ENCODE results near the gene PIK3AP1.

Gene PIK3AP1

DNA sequence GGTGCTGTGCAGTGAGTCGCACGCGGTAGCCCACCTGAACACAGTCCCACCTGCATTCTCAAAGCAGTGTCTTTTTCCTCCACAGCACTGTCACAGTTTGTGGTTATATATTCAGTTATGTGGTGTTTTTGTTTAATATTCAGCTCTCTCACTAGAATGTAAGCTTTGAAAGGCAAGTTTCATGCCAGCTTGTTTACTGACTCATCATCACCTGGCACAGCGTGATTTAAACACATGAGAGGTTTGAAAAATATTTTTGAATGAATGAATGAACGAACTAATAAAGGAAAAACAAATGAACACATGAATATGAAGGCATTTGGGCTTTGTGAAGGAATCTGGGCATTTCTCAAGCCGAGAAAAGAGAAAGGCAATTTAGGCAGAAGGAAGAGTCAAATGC, 81.6 kb downstream of the PIK3AP1 start:
- DNase-seq: no peak

- no peak for DNase-seq
These were observed 82.2 kb downstream of the PIK3AP1 start for GRCh38 chr10:96638120-96638519.

DNA sequence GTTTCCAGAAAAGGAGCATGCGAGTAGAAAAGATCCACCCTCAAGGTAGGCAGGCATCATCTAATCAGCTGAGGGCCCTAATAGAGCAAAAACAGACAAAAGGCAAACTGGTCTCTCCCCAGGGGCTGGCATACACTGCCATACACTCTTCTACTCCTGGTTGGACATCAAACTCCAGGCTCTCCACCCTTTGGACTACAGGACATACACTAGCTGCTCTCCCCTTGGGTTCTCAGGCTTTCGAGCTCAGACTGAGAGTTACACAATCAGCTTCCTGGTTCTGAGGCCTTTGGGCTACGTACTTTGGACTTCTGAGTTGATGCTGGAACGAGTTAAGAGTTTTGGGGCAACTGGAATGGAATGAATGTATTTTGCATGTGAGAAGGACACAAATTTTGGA, 82.6 kb downstream of the PIK3AP1 start:
- DNase-seq: no peak

GRCh38 chr10:96636551-96636950, 83.8 kb downstream of the PIK3AP1 start:
- no peak for DNase-seq

DNA sequence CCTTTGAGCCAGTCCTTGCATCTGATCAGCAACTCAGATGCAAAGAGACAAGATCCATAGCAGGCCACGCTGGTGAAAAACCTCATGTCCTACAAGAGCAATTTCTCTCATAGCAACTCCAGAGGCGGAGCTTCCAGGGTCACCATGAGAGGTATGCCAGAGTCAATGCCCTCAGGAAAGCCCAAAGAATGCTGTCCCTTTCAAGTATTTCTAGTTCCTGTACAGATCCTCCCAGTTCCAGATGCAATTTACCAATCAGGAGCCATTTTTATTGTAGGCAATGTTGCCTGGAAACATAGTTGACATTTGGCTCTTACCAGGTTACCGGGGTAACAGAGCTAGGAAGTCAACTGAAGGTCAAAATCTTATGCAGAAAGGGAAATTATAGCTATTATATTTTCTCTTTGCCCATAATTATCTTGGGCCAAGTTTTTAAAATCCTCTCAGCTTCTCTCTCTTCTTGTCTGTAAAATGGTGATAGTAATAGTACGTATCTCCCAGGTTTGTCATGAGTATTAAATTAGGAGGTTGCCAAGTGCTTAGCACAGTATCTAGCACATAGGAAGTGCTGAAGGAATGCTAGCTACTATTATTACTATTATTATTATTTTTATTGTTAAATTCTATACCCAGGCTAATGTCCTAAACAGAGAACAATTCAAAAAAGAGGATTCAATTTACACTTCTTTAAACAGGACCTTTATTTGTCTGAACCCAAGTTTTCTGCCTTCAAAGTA, 87.2 kb downstream of the PIK3AP1 start:
- no peak for DNase-seq

- no peak for DNase-seq
These were observed 93.0 kb downstream of the PIK3AP1 start for GRCh38 chr10:96627292-96627691.

GRCh38 chr10:96626795-96627194, 93.5 kb downstream of the PIK3AP1 start:
- no peak for DNase-seq

- no peak for DNase-seq
These were observed 95.1 kb downstream of the PIK3AP1 start for GRCh38 chr10:96625173-96625572.

GRCh38 chr10:96622013-96622787, 98.1 kb downstream of the PIK3AP1 start:
- DNase-seq: no peak

DNA sequence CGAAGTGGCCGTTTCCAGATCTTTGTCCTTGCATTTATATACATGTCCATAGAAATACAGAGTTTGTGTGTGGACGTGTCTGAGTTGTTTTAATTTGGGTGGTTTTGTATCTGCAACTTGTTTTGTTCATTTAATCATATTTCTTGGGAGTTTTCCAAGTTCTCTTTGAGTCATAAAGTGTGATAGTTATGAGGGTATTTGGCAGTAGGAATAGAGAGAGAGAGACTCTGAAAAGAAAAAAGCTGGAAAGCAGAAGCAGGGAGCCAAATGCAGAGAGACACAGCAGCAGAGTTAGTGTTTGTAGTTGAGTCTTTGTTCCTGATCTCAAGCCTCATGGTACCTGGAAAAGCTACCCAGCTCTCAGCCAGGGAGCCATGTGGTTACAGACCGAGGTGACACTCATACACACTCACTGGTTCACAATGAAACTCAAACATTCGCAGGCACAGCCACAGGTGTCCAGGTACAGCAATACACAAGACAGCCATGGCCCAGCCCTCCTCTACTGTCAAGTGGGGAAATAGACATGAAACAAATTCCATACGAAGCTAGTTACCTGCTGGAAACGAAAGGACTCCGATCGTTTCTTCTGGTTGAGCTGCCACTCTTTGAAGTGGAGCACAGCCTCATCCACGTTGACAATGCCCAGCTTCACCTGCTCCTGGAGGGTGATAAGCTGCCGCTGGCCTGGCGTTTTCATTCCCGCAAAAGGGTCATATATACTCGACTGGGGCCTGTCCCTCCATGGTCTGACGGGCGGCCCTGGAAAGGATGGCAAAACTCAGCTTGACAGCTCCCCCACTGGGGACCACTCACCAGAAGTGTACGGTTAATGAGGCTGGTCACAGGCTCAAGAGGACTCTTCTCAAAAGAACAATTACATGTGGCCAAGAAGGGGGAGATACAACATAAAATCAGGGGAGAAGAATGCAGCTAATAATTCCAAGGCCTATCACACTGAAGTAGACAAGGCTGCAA, 100.2 kb downstream of the PIK3AP1 start:
- no peak for DNase-seq

DNA sequence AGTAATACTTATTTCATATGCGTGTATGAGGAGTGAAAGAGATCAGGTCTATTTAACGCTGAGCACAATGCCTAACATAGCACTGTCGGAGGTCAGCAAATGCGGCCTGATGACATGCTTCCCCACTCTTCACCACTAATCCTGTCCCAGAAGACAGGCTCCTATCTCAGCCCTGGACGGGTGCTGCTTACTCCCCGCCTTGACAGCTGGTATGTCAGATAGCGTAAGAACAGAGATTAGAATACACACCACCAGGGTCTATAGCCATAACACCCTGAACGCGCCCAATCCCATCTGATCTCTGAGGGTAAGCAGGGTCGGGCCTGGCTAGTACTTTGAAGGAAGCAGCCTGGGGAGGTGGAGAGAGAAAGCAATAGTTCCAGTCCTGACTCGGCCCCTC, 101.2 kb downstream of the PIK3AP1 start:
- DNase-seq: no peak

DNA sequence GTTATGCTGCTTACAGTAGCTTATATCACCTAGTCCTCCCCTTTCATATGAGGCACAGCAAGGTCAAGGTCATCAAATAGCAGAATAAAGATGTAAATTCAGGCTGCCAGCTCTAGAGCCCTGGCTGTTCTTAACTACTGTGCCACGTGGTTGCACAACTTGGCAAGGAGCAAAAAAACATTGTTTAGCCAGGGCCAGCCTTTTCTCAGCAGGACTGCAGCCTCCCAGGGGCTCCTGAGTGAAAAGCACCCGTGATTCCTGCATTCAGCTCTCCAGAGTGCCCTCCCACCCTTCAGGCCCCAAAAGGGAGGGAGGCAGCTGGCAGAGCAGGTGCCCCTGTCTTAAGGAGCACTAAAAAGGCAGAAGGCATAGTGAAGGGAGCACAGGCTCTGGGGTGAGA, 101.7 kb downstream of the PIK3AP1 start:
- DNase-seq: no peak

DNA sequence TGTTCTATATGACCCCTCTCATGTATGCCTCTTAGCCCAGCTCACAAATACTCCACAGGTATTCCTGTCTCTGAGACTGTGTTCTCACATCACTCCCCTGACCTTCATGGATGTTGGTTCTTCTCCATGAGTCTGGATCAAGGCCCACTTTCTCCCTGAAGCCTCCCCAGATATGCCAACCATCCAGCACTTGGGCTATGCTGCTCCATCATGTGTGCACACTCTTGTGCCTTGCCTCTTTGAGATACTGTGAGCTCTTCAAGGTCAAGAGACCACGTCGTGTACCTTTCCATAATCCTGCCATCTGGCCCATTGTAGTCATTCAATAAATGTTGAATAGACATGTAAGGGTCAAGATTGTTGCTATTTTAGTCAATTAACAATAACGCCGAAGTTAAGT, 103.4 kb downstream of the PIK3AP1 start:
- no peak for DNase-seq

DNA sequence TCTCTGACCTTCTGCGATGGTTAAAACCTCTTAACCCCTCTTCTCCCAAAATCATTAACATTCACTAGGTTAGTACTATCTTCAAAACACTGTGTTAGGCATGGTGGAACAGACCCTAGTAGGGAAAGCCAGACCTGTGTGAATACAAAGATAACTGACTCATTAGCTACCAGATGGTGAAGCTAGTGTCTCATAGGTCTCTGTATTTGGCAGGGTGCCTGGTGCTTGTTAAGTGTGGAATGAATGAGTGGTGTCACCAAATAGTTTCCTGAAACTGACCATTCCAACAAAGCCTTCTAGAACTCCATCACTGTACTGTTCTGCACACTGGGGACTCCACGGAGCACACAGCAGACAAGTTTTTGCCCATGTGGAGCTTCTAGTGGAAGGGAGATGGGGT, 105.8 kb downstream of the PIK3AP1 start:
- DNase-seq: no peak

DNA sequence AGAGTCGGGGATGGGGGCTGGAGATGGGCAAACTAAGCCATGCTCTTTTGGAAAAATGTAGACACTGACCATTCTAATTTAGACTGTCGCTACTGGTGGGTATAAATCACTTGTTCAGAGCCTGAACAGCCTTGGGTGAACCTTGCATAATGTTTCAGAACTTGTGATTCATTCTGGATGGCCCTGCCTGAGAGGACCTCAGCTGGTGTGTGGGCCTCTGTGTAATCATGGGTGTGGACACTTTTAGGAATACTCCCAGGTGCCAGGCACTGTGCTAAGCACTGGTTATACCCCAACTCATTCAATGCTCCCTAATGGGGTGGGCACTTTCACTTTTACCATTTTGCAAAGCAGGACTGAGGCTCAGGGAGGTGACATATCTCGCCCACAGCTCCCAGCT, 106.7 kb downstream of the PIK3AP1 start:
- DNase-seq: no peak

GRCh38 chr10:96612055-96612830, 108.1 kb downstream of the PIK3AP1 start:
- DNase-seq: no peak

GRCh38 chr10:96610817-96611216, 109.5 kb downstream of the PIK3AP1 start:
- no peak for DNase-seq

- no peak for DNase-seq
These were observed 110.8 kb downstream of the PIK3AP1 start for GRCh38 chr10:96609510-96609909.

DNA sequence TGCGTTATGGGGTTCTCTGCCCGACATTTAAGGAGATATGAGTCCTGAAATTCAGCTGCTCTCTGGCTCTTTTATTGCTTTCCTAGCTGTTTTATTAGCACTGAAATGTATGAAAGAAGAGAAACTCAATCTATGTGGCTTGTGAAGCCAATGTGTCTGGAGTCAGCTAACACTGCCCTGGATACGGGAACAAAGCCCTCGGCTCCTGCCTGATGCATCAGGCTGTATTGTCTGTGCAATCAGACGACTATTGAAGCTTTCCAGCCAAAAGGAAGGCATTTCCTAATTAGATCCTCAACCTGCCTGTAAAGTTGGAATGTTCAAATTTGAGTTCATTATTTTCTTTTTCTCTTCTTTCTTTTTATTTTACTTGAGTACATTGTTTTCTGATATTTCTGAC, 111.5 kb downstream of the PIK3AP1 start:
- no peak for DNase-seq

GRCh38 chr10:96608262-96608661, 112.1 kb downstream of the PIK3AP1 start:
- DNase-seq: no peak

- DNase-seq: no peak
These were observed 113.4 kb downstream of the PIK3AP1 start for GRCh38 chr10:96606946-96607345.

DNA sequence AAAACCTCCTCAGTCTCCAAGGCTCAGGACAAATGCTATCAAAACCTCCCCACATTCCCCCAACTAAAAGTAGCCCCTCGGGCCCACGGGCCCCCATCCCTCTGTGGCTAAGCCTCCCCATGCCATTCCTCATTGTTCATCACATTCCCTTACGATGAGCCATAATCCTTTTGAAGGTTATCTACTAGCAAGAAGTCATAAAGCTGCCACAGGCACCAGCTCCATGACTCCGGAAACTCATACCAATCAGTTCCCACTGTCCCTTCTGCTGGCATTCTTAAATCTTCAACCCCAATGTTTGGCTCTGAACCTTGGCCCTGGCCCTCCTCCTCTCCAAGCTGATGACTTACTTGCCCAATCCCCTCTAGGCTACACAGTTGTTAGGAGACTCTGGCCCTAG, 114.1 kb downstream of the PIK3AP1 start:
- no peak for DNase-seq

DNA sequence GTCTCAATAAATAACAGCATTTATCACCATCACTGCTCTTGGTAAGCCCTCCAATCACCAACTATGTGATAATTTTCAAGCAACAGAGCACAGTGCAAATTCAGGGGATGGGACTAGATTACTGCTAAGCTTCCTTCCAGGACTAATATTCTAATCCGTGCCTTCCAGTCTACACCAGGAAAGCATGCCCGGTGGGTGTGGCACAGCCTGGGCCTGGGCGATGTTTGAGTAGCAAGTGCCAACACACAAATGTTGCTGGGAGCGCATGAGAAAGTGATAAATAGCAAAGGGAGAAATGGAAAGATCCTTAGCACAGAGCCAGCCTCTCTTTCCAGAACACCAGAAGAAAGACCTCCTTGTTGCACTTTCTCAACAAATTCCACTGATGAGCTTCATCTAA, 120.0 kb downstream of the PIK3AP1 start:
- no peak for DNase-seq

All from stimulated activated CD4-positive, alpha-beta T cell treated with anti-CD3 and anti-CD28 coated beads, Interleukin-4, amount 100 ng/mL, for 1 hour (primary cell).